VCaP (cell line): ENCODE measurements around the gene MLKL.

Experiments used
- H3K27ac ChIP-seq: fragments of 450-650 bp; 2 replicates; pipeline ENCODE4 v1.5.1; 2017
- CTCF ChIP-seq: fragments of 450-650 bp; conservative IDR thresholded peaks from 2 replicates; pipeline ENCODE4 v1.5.1; 2017; ENCODE audit warnings: mild to moderate bottlenecking, moderate library complexity

The MLKL gene

GRCh38 chr16:74622005-74622404 is 78.7 kb downstream of the MLKL start:
- no peak for TF ChIP-seq CTCF
- H3K27ac ChIP-seq, result no peak overlapping the region
